Activated naive CD4-positive, alpha-beta T cell treated with anti-CD3 and anti-CD28 coated beads, Interleukin-2, amount 10 ng/mL, durations not matched to agents 7 days and 5 days (primary cell): ENCODE results near the gene NSUN2.
A peak's percentile ranks its signal among the peaks of the same experiment; 100 is the strongest.

ENCODE experiments used
- CTCF ChIA-PET: fragments of 350-600 bp; sonication (Branson Sonifier 250); formaldehyde crosslinking; loops from one replicate; lab custom pipeline; 2021; ENCODE audit warnings: antibody characterized with exemption; lab: Charles Lee
- DNase-seq: peaks from one replicate; pipeline ENCODE4 v3.0.0-alpha.2; 2020
- H3K27ac Mint-ChIP-seq: one replicate; pipeline ENCODE4 v1.8.0; 2021; ENCODE audit warnings: mild to moderate bottlenecking, moderate library complexity, mixed read lengths
- H3K27me3 Mint-ChIP-seq: one replicate; pipeline ENCODE4 v1.8.0; 2021; ENCODE audit warnings: mild to moderate bottlenecking, mixed read lengths
- H3K36me3 Mint-ChIP-seq: one replicate; pipeline ENCODE4 v1.8.0; 2021; ENCODE audit warnings: mixed read lengths
- H3K4me1 Mint-ChIP-seq: one replicate; pipeline ENCODE4 v1.8.0; 2021; ENCODE audit warnings: mixed read lengths
- H3K4me3 Mint-ChIP-seq: one replicate; pipeline ENCODE4 v1.8.0; 2021; ENCODE audit warnings: mild to moderate bottlenecking, moderate library complexity, mixed read lengths
- H3K9me3 Mint-ChIP-seq: one replicate; pipeline ENCODE4 v1.8.0; 2021; ENCODE audit warnings: mixed read lengths

Gene NSUN2

GRCh38 chr5:6590581-6590980 is 42.3 kb downstream of the NSUN2 start:
- no peak overlapping the region for H3K27ac Mint-ChIP-seq
- CTCF ChIA-PET = no interaction called here
- no peaks in the 10 kb centered on the region for H3K4me1 Mint-ChIP-seq
- H3K9me3 Mint-ChIP-seq = no peaks in the 10 kb centered on the region
- peaks cover 30% of the 10 kb centered on the region for H3K27me3 Mint-ChIP-seq
- H3K4me3 Mint-ChIP-seq = no peak overlapping the region
- no peak for DNase-seq
- H3K36me3 Mint-ChIP-seq = peaks cover under 1% of the 10 kb centered on the region

GRCh38 chr5:6587171-6587570 is 45.7 kb downstream of the NSUN2 start:
- no peaks in the 10 kb centered on the region for H3K36me3 Mint-ChIP-seq
- DNase-seq = no peak
- no peak overlapping the region for H3K4me3 Mint-ChIP-seq
- no peaks in the 10 kb centered on the region for H3K9me3 Mint-ChIP-seq
- no peaks in the 10 kb centered on the region for H3K4me1 Mint-ChIP-seq
- CTCF ChIA-PET = interaction anchor here (0.7 kb wide), 1 partner anchor 9 kb away, joined by 3 read pairs; no protein-coding TSS in a partner anchor
- H3K27ac Mint-ChIP-seq = no peak overlapping the region
- peaks cover 63% of the 10 kb centered on the region for H3K27me3 Mint-ChIP-seq

GRCh38 chr5:6586647-6587042 is 46.2 kb downstream of the NSUN2 start:
- H3K9me3 Mint-ChIP-seq = no peaks in the 10 kb centered on the region
- H3K27me3 Mint-ChIP-seq = peaks cover 63% of the 10 kb centered on the region
- no peak overlapping the region for H3K27ac Mint-ChIP-seq
- H3K36me3 Mint-ChIP-seq = no peaks in the 10 kb centered on the region
- no peaks in the 10 kb centered on the region for H3K4me1 Mint-ChIP-seq
- CTCF ChIA-PET = no interaction called here
- H3K4me3 Mint-ChIP-seq = no peak overlapping the region
- DNase-seq = no peak

DNA sequence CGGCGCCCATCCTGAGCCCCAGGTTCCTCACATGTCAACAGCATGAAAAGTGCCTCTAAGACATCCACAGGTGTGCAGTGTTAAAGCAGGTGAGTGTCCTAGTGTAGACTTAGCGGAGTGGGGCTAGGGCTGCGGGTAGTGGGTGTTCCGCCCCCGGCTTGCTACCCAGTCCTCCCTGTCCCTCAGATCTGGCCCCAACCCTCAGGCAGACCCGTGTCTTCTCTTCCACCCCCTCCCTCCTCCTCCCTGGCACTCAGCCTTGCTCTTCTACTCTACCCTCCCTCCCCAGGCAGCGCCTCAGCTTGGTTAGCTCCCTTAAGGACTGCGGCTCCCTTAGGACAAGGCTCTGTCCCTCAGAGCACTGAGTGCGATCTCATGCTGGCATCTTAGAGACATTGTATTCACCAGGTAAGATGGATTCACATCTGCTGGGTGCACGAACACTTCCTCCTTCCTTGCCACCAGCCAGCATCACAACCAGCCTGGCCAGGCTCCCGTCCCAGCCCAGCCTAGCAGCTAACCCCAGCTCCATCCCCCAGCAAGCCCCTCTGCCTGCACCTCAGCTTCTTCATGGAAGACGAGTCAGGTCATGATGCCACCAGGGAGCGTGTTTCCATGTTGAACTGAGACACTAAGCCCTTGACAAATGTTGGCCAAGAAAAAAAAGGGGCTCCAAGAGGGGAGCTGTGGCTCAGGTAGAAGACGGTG is 46.8 kb downstream of the NSUN2 start:
- Mint-ChIP-seq H3K36me3 (no peaks in the 10 kb centered on the region), H3K9me3 (no peaks in the 10 kb centered on the region), H3K27ac (no peak overlapping the region), H3K4me3 (no peak overlapping the region), H3K4me1 (no peaks in the 10 kb centered on the region), H3K27me3 (peaks cover 69% of the 10 kb centered on the region)
- CTCF ChIA-PET = no interaction called here
- DNase-seq = no peak

DNA sequence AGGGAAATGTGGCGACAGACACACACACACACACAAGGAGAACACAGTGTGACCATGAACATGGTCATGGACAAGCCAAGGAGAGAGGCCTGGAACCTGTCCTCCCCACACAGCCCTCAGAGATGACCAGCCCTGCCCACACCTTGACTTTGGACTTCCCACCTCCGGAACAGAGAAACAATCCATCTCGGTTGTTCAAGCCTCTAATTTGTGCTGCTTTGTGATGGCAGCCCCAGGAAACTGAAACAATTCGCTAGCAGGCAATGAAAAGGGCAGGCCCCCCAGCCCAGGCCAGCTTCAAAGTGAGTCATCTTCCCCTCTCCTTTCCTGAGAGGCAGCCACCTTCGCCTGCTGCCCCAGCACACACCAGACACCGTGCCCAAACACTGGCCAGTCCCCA is 47.7 kb downstream of the NSUN2 start:
- CTCF ChIA-PET = interaction anchor here (0.7 kb wide), 1 partner anchor 154 kb away, joined by 4 read pairs; no protein-coding TSS in a partner anchor
- Mint-ChIP-seq H3K27ac (no peak overlapping the region), H3K27me3 (peaks cover 73% of the 10 kb centered on the region), H3K4me1 (no peaks in the 10 kb centered on the region), H3K4me3 (no peak overlapping the region), H3K9me3 (no peaks in the 10 kb centered on the region), H3K36me3 (no peaks in the 10 kb centered on the region)
- DNase-seq = no peak

GRCh38 chr5:6584727-6585126 is 48.1 kb downstream of the NSUN2 start:
- H3K4me1 Mint-ChIP-seq = no peaks in the 10 kb centered on the region
- peaks cover 73% of the 10 kb centered on the region for H3K27me3 Mint-ChIP-seq
- CTCF ChIA-PET = interaction anchor here (0.7 kb wide), 1 partner anchor 153 kb away, joined by 4 read pairs; no protein-coding TSS in a partner anchor
- no peak overlapping the region for H3K4me3 Mint-ChIP-seq
- no peaks in the 10 kb centered on the region for H3K36me3 Mint-ChIP-seq
- DNase-seq = no peak
- no peak overlapping the region for H3K27ac Mint-ChIP-seq
- no peaks in the 10 kb centered on the region for H3K9me3 Mint-ChIP-seq

- CTCF ChIA-PET = interaction anchor here (0.7 kb wide), 1 partner anchor 153 kb away, joined by 4 read pairs; no protein-coding TSS in a partner anchor
- Mint-ChIP-seq H3K4me1 (no peaks in the 10 kb centered on the region), H3K36me3 (no peaks in the 10 kb centered on the region), H3K27ac (no peak overlapping the region), H3K27me3 (peaks cover 74% of the 10 kb centered on the region), H3K9me3 (no peaks in the 10 kb centered on the region), H3K4me3 (no peak overlapping the region)
- DNase-seq = no peak
Measured at GRCh38 chr5:6584101-6584645, 48.7 kb downstream of the NSUN2 start.

DNA sequence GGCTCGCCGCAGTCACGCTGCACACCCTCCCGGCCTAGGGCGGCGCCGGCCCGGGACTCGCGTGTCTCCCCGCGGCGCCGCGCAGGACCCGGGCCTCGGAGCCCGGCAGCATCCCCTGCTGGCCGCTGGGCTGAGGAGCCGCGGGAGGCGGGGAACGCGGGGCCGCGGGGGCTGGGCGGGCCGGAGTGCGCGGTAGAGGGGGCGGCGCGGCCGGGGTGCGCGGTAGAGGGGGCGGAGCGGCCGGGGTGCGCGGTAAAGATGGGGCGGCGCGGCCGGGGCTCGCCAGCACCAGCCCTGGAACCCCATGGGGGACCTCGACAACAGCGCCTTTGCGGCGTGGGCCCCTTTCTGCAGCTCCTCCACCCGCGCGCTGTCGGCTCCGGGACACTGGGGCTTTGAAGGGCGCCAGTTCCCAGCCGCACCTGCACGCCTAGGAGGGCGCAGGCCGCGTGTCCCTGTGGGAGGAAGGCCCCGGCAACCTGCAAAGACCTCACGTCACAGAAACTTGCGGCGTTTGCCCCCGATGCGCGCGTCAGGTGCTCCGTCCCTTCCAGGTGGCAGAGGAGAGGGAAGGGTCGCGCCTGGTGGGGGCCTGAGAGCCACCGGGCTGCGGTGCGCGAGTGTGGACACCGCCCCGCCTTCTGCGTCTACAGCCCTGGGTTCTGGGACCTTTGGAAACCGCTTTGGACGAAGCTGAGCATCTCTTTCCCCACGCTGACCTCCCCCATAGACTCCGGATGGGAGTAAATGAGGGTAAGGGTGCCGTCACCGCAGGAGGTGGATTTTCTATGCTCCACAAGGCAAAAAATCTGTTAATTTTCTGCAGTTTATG is 49.6 kb downstream of the NSUN2 start:
- DNase-seq = peak; percentile 54
- CTCF ChIA-PET = no interaction called here
- Mint-ChIP-seq H3K4me1 (no peaks in the 10 kb centered on the region), H3K4me3 (no peak overlapping the region), H3K27me3 (peaks cover 82% of the 10 kb centered on the region), H3K36me3 (no peaks in the 10 kb centered on the region), H3K27ac (no peak overlapping the region), H3K9me3 (no peaks in the 10 kb centered on the region)

DNA sequence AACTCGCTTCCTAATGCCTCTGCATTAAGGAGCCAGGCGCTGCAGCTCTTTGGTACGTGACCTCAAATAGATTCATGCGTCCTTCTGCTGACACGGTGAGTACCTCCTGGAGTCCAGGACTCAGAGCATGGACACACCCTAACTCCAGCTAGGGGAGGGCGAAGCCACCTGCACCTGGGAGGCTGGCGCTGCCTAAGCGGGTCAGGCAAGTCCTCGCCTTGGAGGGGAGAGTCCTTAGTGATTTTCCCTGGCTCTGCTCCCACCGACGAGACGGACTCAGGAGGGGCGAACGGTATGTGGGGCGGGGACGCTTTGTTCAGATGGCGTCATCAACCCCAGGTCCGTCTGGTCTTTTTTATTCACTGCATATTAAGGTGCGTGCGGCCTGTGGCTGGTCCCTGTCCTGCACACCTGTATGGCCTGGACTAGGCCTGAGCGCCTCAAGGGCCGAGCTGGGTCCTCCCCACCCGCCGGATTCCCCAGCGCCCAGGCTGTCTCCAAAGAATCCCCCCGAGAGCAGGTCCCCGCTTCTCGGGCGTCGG is 50.3 kb downstream of the NSUN2 start:
- no peak for DNase-seq
- Mint-ChIP-seq H3K27me3 (peaks cover 82% of the 10 kb centered on the region), H3K4me1 (no peaks in the 10 kb centered on the region), H3K36me3 (no peaks in the 10 kb centered on the region), H3K4me3 (no peak overlapping the region), H3K9me3 (no peaks in the 10 kb centered on the region), H3K27ac (no peak overlapping the region)
- CTCF ChIA-PET = interaction anchor here (0.6 to 1.0 kb wide), 2 partner anchors 99 to 163 kb away, joined by 3 to 4 read pairs; no protein-coding TSS in a partner anchor

DNA sequence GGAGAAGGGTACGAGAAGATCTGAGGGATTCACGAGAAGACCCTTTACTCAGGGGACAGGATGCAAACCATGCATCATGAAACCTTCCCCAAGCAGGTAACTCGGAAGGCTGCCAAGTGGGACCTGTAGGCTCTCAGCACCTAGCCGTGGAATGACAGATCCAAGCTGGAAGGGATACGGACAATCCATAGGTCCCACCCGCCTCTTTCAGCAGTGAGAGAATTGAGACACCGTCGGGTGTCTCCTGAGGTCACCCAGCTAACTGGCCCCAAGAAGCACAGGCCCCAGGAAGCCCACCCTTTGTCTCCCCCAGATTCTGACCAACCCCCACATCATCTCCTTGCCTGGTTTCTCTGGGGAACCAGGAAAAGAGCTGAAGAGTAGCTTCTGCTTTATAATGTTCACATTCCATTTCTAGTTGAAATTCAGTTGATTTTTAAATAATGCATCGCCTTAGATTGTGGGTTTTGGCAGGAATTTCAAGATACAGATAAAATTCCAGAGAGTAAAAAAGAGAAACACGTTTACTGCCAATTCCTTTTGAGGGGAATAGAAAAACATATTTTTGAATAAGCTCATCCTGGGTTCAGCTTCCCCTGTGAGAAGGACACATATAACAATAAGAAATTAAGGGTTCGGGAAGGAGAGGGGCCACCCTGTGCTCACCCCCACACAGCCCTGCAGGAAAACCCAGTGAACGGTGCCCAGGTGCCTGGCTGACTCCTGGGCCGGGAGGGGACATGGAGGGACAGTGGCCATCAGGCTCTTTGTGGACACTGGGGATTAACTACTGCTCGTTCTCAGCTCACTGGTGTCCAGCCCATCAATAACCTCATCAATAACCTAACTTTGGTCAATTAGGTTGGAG is 51.1 kb downstream of the NSUN2 start:
- H3K27ac Mint-ChIP-seq = no peak overlapping the region
- H3K4me1 Mint-ChIP-seq = no peaks in the 10 kb centered on the region
- CTCF ChIA-PET = interaction anchor here (0.6 to 1.0 kb wide), 3 partner anchors 100 to 1085 kb away, joined by 3 to 4 read pairs (median 3); no protein-coding TSS in a partner anchor
- peaks cover 79% of the 10 kb centered on the region for H3K27me3 Mint-ChIP-seq
- H3K4me3 Mint-ChIP-seq = no peak overlapping the region
- H3K9me3 Mint-ChIP-seq = no peaks in the 10 kb centered on the region
- no peak for DNase-seq
- H3K36me3 Mint-ChIP-seq = no peaks in the 10 kb centered on the region

GRCh38 chr5:6581090-6581489 is 51.8 kb downstream of the NSUN2 start:
- Mint-ChIP-seq H3K9me3 (no peaks in the 10 kb centered on the region), H3K36me3 (no peaks in the 10 kb centered on the region), H3K27me3 (peaks cover 72% of the 10 kb centered on the region), H3K4me1 (no peaks in the 10 kb centered on the region), H3K27ac (no peak overlapping the region), H3K4me3 (no peak overlapping the region)
- DNase-seq = no peak
- CTCF ChIA-PET = interaction anchor here (0.7 kb wide), 1 partner anchor 1085 kb away, joined by 3 read pairs; no protein-coding TSS in a partner anchor

DNA sequence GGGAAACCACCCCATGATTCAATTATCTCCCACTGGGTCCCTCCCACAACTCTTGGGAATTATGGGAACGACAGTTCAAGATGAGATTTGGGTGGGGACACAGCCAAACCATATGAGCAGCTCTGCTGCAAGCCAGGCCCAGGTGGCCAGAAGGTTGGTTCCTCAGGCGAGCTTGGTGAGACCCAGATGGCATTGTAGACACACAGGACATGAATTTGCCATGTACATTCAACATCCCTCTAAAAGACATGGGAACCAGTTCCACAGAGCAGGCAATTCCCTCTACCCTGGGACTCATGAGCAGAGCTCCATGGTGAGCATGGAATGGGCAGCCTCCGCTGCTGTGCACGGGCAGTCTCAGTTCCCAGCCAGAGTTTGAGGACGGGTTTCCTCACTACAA is 53.3 kb downstream of the NSUN2 start:
- CTCF ChIA-PET = no interaction called here
- Mint-ChIP-seq H3K27me3 (peaks cover 57% of the 10 kb centered on the region), H3K36me3 (no peaks in the 10 kb centered on the region), H3K4me1 (no peaks in the 10 kb centered on the region), H3K4me3 (no peak overlapping the region), H3K27ac (no peak overlapping the region), H3K9me3 (no peaks in the 10 kb centered on the region)
- DNase-seq = no peak

DNA sequence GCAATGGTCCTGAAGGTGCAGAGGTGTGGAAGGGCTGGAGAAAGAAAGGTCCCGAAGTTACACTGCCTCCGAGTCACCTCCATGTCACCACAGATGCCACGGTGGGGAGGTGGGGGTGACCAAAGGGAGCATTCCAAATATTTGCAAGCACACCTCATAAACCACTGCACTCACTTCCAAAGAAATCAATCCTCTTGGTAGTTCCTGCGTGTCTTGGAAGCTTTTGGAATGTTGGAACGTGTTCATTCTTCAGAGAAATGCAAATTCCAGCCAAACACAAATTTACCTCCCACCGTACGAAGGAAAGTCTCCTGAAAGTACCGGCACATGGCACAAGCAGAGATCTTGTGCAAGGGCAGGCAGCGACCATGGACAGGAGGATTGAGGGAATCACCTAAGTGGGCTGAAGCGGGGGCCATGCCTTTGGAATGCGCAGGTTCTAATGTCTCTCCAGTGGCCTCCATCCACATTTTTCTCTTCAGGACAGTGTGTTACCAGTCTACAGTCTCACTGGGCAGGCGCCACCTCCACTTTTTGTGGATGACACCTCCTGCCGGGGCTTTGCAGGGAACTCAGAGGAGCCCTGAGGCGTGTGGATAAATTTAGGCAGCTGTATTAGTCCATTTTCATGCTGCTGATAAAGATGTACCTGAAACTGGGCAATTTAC is 54.0 kb downstream of the NSUN2 start:
- H3K4me3 Mint-ChIP-seq = no peak overlapping the region

More for the DNA sequence above, 54.0 kb downstream of the NSUN2 start:
- DNase-seq = no peak
- H3K36me3 Mint-ChIP-seq = no peaks in the 10 kb centered on the region
- no peak overlapping the region for H3K27ac Mint-ChIP-seq
- H3K27me3 Mint-ChIP-seq = peaks cover 49% of the 10 kb centered on the region
- H3K9me3 Mint-ChIP-seq = no peaks in the 10 kb centered on the region
- no peaks in the 10 kb centered on the region for H3K4me1 Mint-ChIP-seq
- CTCF ChIA-PET = interaction anchor here (1.0 kb wide), 1 partner anchor 9 kb away, joined by 3 read pairs; no protein-coding TSS in a partner anchor
